Activated CD4-positive, alpha-beta T cell treated with anti-CD3 and anti-CD28 coated beads for 1 hour (primary cell): ENCODE results near the gene FUT8.
"Not testable (repeated sequence)": the region's sequence is repeated elsewhere in the genome, so short reads cannot be mapped to it uniquely, and the experiment has no call there.

Source experiments
- DNase-seq: peaks from one replicate; pipeline ENCODE4 v3.0.0-alpha.2; 2020

The FUT8 gene

DNA sequence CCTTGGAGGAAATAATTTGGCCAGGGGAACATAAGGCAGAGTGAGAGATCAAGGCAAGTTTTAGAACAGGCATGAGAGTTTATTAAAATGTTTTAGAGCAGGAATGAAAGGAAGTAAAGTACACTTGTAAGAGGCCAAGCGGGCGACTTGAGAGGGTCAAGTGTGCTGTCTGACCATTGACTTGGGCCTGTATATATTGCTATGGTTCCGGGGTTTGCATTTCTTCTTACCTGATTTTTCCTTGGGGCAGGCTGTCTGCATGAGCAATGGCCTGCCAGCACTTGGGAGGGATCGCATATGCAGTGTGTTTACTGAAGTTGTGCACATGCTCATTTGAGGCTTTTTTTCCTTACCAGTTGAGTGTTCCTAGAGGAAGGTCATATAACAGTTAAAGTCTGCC, 214.8 kb downstream of the FUT8 start:
- no peak for DNase-seq

DNA sequence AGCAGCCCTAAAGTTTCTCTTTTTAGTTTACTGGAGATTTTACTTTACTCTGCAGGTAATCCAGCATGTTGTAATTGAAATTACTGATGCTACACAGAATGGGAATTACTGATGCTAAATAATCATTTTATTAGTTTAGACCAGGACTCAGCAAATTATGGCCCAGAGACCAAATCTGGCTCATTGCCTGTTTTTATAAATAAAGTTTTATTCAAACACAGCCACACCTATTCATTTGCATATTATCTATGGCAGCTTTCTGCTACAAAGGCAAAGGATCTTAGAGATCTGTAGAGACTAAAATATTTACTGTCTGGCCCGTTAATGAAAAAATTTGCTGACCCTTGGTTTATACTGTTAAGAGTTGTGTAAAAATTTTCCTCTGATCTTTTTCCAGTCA, 216.1 kb downstream of the FUT8 start:
- no peak for DNase-seq

DNA sequence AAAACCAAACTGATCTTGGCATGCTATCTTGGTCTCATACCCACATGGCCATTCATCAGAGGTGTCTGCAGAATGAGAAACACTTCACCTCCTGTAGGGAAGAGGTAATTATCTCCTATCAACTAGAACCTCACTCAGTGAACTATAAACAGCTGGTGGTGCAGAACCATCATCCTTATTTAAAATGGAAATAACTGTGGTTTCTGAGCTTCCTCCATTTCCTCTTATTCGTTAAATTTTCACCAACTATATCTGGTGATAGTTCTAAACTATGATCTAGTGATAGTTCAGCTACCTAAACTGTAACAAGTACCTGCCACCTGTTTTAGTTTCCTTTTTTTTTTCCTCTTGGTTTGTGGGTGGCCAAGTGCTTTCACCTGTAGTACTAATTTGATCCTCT, 218.5 kb downstream of the FUT8 start:
- no peak for DNase-seq

DNA sequence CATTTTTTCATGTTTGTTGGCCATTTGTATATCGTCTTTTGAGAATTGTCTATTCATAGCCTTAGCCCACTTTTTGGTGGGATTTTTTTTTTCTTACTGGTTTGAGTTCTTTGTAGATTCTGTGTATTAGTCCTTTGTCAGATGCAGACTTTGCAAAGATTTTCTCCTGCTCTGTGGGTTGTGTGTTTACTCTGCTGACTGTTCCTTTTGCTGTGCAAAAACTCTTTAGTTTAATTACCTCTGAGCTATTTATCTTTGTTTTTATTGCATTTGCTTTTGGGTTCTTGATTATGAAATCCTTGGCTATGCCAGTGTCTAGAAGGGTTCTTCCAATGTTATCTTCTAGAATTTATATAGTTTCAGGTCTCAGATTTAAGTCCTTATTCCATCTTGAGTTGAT, 220.0 kb downstream of the FUT8 start:
- DNase-seq, result no peak

DNA sequence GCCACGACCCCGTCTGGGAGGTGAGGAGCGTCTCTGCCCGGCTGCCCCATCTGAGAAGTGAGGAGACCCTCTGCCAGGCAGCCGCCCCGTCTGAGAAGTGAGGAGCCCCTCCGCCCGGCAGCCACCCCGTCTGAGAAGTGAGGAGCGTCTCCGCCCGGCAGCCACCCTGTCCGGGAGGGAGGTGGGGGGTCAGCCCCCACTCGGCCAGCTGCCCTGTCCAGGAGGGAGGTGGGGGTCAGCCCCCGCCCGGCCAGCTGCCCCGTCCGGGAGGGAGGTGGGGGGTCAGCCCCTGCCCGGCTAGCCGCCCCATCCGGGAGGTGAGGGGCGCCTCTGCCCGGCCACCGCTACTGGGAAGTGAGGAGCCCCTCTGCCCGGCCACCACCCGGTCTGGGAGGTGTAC, 221.1 kb downstream of the FUT8 start:
- not testable (repeated sequence) for DNase-seq

DNA sequence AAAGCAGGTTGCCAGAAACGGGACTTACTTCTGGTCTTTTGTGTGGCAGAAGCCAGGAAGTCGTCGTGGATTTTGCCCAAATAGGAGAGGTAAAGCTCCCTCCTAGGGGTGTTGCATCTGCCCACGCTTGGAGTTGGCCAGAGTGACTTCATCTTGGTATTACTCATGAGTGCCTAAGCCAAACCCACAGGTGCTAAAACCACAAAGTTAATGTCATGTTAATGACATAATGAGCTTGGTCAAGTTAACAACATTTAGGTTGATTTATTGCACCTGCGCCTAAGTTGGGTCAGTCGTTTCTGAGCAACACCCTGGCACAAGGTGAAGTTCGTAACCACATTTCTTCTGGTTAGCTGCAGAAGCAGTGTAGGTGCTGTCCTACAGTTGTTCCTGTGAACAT, 225.2 kb downstream of the FUT8 start:
- no peak for DNase-seq

DNA sequence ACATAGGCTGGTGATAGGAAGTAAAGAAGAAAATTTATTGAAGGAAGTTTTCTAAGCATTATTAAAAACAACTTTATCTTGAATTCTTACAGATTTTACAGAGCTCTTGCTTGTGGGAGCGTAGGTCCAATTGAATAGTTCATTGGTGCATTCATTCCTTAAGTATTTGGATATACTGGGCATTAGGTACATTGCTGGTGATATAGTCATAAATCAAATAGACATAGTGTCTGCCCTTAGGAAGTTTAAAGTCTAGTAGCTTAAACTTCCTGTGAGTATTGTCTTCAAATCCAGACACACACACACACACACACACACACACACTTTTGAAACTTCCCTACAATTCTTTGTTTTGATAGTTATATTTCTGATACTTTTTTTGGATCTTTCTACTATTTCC, 226.7 kb downstream of the FUT8 start:
- DNase-seq, result no peak

DNA sequence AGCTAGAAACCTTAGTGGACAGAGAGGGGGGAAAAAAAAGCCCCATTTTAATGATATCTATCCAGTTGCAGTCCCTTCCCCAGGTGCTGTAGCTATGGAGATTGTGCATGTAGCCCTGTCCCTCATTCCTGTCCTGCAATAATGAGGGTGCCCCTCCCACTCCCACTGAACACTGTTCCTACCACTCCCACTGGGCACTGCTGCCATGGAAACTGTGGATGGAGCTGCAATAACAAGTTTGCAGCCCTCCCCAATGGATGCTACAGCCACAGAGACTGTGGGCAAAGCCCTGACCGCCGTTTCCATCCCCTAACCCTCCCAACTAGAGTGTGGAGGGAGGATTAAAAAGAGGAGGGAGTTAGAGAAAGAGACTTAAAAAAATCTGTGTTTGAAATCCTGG, 238.3 kb downstream of the FUT8 start:
- DNase-seq, result no peak

DNA sequence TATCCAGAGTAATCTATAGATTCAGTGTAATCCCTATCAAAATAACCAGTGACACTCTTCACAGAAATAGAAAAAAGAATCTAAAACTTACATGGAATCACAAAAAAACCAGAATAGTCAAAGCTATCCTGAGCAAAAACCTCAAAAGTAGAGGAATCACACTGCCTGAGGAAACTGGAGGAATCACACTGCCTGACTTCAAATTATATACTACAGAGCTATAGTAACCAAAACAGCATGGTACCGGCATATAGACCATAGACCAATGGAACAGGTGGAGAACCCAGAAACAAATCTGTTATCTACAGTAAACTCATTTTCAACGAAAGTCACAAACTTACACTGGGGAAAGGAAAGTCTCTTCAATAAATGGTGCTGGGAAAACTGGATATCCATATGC, 244.0 kb downstream of the FUT8 start:
- no peak for DNase-seq

DNA sequence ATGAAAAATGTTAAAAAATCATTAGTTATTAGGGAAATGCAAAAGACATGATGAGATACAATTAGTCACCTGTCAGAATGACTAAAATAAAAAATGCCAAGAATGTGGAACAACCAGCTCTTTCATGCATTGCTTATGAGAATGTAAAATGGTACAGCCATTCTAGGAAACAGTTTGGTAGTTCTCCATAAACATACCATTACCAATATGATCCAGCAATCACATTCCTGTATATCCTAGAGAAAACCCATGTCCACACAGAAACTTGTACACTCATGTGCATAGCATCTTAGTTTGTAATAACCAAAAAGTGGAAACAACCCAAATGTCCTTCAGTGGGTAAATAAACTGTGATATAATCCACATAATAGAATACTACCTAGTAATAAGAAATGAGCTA, 245.7 kb downstream of the FUT8 start:
- no peak for DNase-seq

DNA sequence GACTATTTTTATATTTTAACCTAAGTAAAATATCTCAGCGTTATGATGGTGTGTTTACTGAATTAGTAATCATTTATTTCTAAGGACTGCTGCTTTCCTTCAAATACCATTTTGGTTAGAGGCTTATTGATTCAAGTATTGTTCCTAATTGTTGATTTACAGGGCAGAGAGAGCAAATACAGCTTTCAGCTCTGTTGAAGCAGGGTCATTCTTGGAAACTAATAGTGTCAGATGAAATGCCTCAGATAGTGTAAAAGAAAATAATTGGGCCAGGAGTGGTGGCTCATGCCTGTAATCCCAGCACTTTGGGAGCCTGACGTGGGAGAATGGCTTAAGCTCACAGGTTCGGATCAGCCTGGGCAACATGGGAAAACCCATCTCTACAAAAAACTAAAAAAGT, 249.3 kb downstream of the FUT8 start:
- DNase-seq, result no peak

DNA sequence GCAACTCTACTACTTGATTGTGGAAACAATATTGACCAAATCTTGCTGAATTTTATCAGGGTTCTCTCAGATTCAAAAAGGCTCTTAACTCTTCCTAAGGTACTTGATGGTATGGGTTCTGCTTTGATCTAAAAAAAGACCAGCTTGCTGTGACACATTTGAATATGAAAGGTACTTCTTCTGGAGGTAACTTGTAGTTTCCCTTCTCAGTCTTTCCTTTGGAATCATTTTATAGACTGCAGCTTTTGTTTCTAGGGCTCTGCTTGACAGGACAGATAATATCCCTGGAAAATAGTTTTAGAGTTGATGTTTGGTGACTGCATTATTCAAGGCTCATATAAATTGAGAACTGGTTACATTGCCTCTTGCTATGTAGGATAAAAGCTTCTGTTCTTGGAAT, 251.9 kb downstream of the FUT8 start:
- DNase-seq, result no peak

DNA sequence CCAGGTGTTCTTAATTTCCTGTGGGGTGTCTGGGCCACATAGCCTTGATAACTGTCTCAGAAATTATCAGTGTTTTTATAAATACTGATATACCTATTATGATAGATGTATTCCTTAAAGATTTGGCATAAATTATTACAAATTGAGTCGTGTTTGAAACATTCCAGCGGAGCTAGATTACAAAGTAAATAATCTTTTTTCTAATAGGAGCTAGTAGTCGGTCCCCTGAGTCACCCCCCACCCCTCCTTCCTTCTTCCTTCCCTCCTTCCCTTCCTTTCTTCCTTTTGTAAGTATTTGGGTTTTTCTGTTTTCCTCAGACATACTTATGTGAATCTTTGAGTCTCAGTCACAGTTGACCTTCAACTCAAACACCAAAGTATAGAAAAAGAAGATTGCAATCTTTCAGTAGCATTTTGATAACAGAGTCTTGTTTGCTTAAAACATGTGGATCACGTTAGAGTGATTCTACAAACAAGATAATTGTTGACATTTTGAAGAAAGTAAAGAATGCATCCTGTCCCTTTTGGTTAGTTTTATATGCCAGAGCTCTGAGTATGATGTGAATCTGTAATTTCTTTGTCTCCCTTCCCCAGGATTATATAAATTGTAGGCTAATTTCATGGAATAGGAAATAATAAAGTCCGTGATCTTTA, 264.0 kb downstream of the FUT8 start:
- DNase-seq, result no peak

DNA sequence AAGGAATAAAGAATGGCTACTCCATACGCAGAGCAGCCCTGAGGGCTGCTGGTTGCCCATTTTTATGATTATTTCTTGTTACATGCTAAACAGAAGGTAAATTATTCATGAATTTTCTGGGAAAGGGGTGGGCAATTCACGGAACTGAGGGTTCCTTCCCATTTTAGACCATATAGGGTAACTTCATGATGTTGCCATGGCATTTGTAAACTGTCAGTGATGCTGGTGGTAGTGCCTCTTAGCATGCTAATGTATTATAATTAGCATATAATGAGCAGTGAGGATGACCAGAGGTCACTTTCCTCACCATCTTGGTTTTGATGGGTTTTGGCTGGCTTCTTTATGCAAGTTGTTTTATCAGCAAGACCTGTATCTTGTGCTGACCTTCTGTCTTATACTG, 273.0 kb downstream of the FUT8 start:
- DNase-seq, result no peak

DNA sequence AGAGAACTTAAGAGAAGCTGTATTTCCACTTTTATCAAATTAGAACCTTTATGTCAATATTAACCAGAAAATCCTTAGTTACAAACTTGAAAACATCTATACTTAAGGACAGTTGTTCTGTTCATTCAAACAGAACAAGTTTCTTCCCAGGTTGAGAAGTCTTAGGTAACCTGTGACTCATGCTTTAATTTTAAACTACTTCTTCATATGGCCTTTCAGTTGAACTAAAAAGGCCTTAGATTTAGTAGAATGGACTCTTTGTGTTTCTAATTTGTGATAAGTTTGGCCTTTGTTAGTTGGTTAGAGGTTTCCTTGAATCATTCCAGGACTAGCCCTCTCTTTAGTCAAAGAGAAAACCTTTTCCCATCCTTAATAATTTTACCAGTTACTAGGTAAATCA, 274.2 kb downstream of the FUT8 start:
- no peak for DNase-seq

DNA sequence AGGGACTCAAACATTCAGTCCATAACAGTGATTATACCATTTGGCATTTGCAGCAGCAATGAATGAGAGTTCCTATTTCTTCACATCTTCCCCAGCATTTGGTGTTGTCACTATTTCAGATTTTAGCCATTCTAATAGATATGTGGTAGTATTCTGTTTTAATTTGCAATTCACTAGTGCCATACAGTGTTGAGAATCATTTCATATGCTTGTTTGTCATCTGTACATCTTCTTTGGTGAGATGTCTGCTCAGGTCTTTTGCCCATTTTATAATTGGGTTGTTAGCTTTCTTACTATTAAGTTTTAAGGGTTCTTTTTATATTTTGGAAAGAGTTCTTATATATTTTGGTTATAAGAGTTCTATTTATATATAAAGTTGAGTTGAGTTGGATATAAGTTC, 276.5 kb downstream of the FUT8 start:
- no peak for DNase-seq

DNA sequence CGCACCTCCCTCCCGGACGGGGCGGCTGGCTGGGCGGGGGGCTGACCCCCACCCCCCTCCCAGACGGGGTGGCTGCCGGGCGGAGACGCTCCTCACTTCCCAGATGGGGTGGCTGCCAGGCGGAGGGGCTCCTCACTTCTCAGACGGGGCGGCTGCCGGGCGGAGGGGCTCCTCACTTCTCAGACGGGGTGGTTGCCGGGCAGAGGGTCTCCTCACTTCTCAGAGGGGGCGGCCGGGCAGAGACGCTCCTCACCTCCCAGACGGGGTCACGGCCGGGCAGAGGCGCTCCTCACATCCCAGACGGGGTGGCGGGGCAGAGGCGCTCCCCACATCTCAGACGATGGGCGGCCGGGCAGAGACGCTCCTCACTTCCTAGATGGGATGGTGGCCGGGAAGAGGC, 280.0 kb downstream of the FUT8 start:
- not testable (repeated sequence) for DNase-seq

DNA sequence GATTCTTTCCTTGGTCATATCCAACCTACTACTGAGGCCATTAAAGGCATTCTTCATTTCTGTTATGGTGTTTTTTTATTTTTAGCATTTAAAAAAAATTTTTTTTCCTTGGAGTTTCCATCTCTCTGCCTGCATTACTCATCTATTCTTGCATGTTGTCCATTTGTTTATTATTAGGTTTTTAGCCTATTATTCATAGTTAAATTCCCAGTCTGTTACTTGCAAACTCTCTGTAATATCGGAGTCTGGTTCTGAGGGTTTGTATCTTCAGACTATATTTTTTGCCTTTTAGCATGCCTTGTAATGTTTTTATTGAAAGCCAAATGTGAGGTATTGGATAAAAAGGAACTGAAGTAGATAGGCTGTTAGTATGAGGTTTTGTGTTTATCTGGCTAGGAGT, 284.3 kb downstream of the FUT8 start:
- DNase-seq, result no peak

DNA sequence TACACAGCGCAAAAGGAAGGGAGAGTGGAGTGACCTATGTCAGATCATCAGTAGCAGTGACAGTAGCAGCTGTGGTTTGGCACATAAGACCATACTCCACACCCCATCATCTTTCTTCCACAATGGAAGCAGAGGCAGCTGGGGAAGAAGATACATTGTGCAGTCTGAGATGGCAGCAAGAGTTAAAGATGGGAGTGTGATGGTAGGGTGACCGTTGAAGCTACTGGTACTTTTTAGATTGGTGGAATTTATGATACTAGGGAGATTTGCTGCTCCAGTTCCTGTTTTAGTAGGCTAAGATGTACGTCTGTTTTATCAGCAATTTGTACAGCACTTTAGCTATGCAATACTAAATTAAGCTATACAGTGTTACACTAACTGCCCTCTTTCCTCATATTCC, 291.0 kb downstream of the FUT8 start:
- DNase-seq, result no peak

DNA sequence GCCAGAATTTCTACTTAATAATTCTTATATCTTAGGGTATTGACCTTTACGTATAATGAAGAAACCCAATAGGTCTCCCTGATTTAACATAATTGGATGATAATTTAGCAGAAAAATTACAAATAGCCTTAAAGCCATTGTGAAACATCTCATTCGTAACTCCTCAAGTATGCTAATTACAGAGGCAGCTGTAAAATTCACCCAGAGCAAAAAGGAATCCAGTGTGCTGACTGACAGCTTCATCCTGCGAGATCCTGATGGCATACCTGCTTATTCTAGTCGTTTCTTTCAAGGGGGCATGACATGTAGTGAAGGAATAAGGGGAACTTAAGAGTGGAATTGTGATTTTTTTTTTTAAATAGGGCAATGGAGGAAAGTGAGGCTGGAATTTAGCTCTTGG, 291.5 kb downstream of the FUT8 start:
- no peak for DNase-seq

DNA sequence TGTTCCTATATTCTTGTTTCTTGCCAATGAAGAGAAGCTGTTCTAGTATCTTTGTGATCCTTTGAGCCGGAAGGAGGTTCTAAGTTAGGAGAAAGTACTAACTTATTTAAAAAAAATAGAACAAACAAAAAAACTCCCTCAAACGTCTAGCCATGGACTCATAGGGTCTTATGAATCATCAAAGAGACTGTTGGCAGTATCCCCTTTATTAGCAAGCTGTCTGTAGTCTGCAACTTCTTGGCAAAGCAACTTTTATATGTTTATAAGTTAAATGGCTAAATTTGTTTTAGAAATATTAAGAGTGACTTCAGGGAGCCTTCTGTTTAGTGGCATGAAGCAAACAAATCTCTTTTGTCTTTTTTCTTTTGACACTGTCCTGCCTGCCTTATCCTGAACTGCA, 291.9 kb downstream of the FUT8 start:
- no peak for DNase-seq

DNA sequence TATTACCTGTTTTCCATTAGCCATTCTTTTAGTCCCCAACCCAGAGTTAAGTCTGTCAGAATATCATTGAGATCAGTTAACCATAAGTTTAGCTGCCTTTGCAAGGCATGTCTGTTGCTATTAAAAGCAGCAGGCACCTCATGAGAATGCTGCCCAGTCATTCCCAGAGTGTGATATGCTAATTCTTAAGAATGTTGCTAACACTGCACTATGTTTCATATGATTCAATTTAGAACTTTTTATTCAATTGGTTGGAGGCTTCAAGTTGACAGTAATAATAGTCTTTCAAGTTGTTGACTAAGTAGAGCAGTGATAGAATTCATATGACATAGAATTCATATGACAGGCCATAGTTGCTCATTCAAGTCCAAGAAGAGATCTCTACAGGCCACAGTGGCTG, 292.3 kb downstream of the FUT8 start:
- DNase-seq, result no peak

DNA sequence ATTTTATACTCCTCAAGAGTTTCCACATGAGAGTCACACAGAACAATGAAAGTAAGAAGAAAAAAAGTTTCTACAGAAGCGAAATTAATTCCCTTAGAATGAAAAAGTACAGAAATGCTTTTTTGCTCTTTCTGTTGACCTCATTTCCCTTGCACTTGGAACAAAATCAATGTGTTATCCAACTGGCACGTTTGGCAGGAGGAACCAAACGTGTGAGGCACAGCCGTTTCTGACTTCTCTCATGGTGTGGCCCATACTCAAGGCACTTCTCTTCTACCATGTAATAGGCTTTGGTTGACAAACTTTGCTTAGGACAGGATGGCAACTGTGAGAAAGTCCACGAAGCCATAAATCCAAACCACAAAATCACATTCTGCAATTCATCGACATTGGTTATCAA, 297.0 kb downstream of the FUT8 start:
- no peak for DNase-seq

DNA sequence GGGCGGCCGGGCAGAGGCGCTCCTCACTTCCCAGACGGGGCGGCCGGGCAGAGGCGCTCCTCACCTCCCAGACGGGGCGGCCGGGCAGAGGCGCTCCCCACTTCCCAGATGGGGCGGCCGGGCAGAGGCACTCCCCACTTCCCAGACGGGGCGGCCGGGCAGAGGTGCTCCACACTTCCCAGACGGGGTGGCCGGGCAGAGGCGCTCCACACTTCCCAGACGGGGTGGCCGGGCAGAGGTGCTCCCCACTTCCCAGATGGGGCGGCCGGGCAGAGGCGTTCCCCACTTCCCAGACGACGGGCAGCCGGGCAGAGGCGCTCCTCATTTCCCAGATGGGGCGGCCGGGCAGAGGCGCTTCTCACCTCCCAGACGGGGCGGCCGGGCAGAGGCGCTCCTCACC, 304.3 kb downstream of the FUT8 start:
- not testable (repeated sequence) for DNase-seq

DNA sequence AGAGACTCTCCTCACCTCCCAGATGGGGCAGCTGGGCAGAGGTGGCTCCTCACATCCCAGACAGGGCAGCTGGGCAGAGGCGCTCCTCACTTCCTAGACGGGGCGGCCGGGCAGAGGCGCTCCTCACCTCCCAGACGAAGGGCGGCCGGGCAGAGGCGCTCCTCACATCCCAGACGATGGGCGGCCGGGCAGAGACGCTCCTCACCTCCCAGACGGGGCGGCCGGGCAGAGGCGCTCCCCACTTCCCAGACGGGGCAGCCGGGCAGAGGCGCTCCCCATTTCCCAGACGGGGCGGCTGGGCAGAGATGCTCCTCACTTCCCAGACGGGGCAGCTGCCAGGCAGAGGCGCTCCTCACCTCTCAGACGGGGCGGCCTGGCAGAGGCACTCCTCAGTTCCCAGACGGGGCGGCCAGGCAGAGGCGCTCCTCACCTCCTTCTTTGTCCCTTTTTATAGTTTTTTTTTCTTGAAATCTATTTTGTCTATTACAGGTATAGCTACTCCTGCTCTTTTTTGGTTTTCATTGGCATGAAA, 304.9 kb downstream of the FUT8 start:
- not testable (repeated sequence) for DNase-seq

DNA sequence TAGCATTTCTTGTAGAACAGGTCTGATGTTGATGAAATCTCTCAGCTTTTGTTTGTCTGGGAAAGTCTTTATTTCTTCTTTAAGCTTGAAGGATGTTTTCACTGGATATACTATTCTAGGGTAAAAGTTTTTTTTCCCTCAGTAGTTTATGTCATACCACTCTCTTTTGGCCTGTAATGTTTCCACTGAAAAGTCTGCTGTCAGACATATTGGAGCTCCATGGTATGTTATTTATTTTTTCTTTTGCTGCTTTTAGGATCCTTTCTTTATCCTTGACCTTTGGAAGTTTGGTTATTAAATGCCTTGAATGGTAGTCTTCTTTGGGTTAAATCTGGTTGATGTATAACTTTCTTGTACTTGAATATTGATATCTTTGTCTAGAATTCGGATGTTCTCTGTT, 306.1 kb downstream of the FUT8 start:
- no peak for DNase-seq
